Lung (tissue), 12 donors: ENCODE data around the gene THEM5. TPM values are rescaled to one million over a fixed set of nuclear protein-coding genes. Genes with fewer than 3 reads are reported as not detected.

Experiments used
- ATAC-seq: fragments of 200-7000 bp; cut with Tn5 transposase; one replicate; pipeline ENCODE4 v1.9.1; 2020; ENCODE audit warnings: moderate number of reproducible peaks; ENCODE audit not compliant: insufficient read depth, low FRiP score
- DNase-seq, 3 donors: peaks; one replicate each; pipeline ENCODE4 v3.0.0-alpha.2; 2013 to 2017
- H3K27ac ChIP-seq, 2 donors: one replicate each; pipeline ENCODE4 v1.5.1; 2013; ENCODE audit warnings: mild to moderate bottlenecking in 2 of 2, moderate library complexity in 2 of 2, control low read depth in 1 of 2, inconsistent platforms in 1 of 2, low read depth in 1 of 2, low read length in 1 of 2
- H3K27me3 ChIP-seq, 3 donors: one replicate each; pipeline ENCODE4 v1.5.1; 2013; ENCODE audit warnings: low read length in 2 of 3; ENCODE audit not compliant: control insufficient read depth in 3 of 3, insufficient read depth in 3 of 3
- H3K36me3 ChIP-seq, 4 donors: one replicate each; pipeline ENCODE4 v1.5.1; 2013; ENCODE audit warnings: low read length in 4 of 4, mild to moderate bottlenecking in 1 of 4, moderate library complexity in 1 of 4; ENCODE audit not compliant: control insufficient read depth in 4 of 4, insufficient read depth in 4 of 4
- H3K4me1 ChIP-seq, 5 donors: one replicate each; pipeline ENCODE4 v1.5.1; 2013; ENCODE audit warnings: low read length in 5 of 5, mild to moderate bottlenecking in 2 of 5, moderate library complexity in 1 of 5; ENCODE audit not compliant: control insufficient read depth in 5 of 5, insufficient read depth in 5 of 5
- H3K4me3 ChIP-seq: one replicate; pipeline ENCODE4 v1.5.1; 2013; ENCODE audit warnings: mild to moderate bottlenecking, control low read depth, moderate library complexity
- H3K9ac ChIP-seq, 2 donors: one replicate each; pipeline ENCODE4 v1.5.1; 2013; ENCODE audit warnings: low read length in 2 of 2, control low read depth in 1 of 2; ENCODE audit not compliant: insufficient read depth in 1 of 2
- H3K9me3 ChIP-seq, 4 donors: one replicate each; pipeline ENCODE4 v1.5.1; 2013; ENCODE audit warnings: low read length in 3 of 4, mild to moderate bottlenecking in 1 of 4, moderate library complexity in 1 of 4; ENCODE audit not compliant: control insufficient read depth in 4 of 4, insufficient read depth in 3 of 4
- WGBS, 2 donors: extraction: QIAGEN DNeasy Blood & Tissue Kit; methylation state at CpG; one replicate each; pipeline ENCODE4 v1.1.7; 2013; 5-methylcytosine and 5-hydroxymethylcytosine counted together
- polyA plus RNA-seq, 2 donors: library from polyadenylated mRNA; stranded (reverse); fragments of 200-250 nt; gene quantifications; one replicate each; pipeline ENCODE4 v1.2.1, GENCODE V29; 2013
- total RNA-seq, 2 donors: library from RNA; depleted of rRNA in 1 of 2; stranded (reverse); fragments of >200 nt in 1 of 2; gene quantifications; one replicate each; pipeline ENCODE4 v1.2.1, GENCODE V29; 2014 to 2021
- TF ChIP-seq, protein P1 (sequence below): IDR thresholded peaks from 2 replicates; pipeline ENCODE4 v1.5.1; 2012; ENCODE audit warnings: mild to moderate bottlenecking; ENCODE audit errors: control extremely low read depth, extremely low read depth
- donor health status: control.
- donor health status: control.
- donor health status: Bipolar disorder and iron deficiency.
- donor health status: healthy.
- donor health status: DM: yes; HTN: yes; CAD: no.

The THEM5 gene
- total and polyA plus RNA-seq, 4 donors = not detected

GRCh38 chr1:151807131-151807530 lies 46.4 kb downstream of the THEM5 start:
- Histone ChIP-seq H3K27me3 (peaks cover 0 to 4% (median 0%) of the 10 kb centered on the region in 3 donors), H3K4me3 (no peak overlapping the region), H3K9ac (no peak overlapping the region), H3K27ac (no peak overlapping the region), H3K4me1 (no peaks in the 10 kb centered on the region), H3K9me3 (no peaks in the 10 kb centered on the region), H3K36me3 (peaks cover 0 to 3% (median 0%) of the 10 kb centered on the region in 4 donors)
- DNase-seq (no peak), ATAC-seq (no peak)
- 84 to 86% methylated on average over 5 of the region's 5 CpGs for WGBS, 2 donors
- TF ChIP-seq, protein P1, sequence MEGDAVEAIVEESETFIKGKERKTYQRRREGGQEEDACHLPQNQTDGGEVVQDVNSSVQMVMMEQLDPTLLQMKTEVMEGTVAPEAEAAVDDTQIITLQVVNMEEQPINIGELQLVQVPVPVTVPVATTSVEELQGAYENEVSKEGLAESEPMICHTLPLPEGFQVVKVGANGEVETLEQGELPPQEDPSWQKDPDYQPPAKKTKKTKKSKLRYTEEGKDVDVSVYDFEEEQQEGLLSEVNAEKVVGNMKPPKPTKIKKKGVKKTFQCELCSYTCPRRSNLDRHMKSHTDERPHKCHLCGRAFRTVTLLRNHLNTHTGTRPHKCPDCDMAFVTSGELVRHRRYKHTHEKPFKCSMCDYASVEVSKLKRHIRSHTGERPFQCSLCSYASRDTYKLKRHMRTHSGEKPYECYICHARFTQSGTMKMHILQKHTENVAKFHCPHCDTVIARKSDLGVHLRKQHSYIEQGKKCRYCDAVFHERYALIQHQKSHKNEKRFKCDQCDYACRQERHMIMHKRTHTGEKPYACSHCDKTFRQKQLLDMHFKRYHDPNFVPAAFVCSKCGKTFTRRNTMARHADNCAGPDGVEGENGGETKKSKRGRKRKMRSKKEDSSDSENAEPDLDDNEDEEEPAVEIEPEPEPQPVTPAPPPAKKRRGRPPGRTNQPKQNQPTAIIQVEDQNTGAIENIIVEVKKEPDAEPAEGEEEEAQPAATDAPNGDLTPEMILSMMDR = no peak

DNA sequence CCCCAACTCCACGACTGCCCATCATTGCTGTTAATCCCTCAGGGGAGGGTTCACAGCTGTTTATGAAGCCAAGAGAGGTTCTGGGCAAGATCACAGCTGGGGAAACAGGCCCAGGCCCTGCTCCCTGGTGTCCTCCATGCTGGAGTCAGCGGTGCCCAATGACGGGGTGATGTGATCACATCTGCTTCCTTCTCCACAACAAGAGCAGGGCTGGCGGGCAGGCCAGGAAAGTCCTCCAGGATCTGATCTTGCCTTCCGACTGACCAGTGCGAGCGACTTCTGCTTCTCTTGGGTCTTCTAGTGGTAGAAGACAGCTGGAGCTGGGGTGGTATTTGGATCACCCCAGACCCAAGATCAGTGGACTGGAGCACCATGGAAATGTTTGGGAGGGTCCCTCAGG lies 47.3 kb downstream of the THEM5 start:
- TF ChIP-seq, protein P1 = no peak

DNA sequence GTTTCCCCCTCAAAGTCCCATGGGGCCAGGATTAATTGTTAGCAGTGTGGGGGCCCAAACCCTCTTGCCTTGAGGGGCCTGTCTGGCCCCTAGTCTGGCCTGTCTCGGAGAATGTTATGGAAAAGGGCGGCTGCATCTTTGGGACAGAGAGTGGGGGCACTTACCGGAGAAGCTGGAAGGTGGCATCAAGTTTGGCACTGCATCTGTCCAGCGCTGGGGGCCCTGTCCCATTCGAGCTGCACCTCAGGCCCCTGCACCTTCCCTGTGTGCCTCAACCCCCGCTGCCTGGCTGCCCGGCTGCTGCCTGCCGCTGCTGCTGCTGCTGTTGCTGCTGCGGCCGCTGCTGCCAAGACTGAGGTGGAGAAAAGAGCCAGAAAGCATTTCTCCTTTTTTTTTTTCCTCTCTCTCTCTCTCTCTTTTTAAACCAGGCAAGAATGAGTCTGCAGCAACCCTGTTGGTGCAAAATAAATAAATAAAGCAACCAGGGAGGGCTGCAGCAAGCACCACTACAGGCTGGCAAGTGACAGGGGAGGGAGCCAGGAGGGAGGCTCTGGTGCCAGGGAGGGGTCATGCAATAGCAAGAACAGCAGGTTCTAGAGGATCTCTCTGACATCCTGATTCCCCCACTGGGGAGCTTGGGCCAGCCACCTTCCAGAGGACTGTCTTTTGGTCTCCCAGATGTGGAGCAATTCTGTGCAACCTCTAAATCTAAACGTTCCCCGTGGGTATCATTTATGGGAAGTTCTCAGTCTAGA lies 48.3 kb downstream of the THEM5 start, which contains the start of gene LINGO4:
TSS of gene LINGO4 (minus strand) at position 354 of the 755 bp plus-strand sequence. CDS start 2,715 bp downstream, outside the sequence.
- TF ChIP-seq, protein P1 = no peak
- Histone ChIP-seq H3K4me1 (no peaks in the 10 kb centered on the region), H3K27ac (no peak within 1 kb of the TSS), H3K36me3 (peaks cover 0 to 3% (median 0%) of the 10 kb centered on the region in 4 donors), H3K9ac (no peak within 1 kb of the TSS), H3K4me3 (no peak within 1 kb of the TSS), H3K27me3 (peaks cover 0 to 4% (median 2%) of the 10 kb centered on the region in 3 donors), H3K9me3 (no peaks in the 10 kb centered on the region)
- DNase-seq = no peak
- 71 to 75% methylated on average over 12 of the region's 12 CpGs for WGBS, 2 donors
- ATAC-seq = no peak

More for the DNA sequence above, 47.3 kb downstream of the THEM5 start:
- no peak overlapping the region for H3K4me3 ChIP-seq
- no peak for DNase-seq
- H3K27ac ChIP-seq = no peak overlapping the region
- H3K9ac ChIP-seq = no peak overlapping the region
- no peaks in the 10 kb centered on the region for H3K4me1 ChIP-seq
- no peak for ATAC-seq
- H3K9me3 ChIP-seq = no peaks in the 10 kb centered on the region
- H3K36me3 ChIP-seq = peaks cover 0 to 3% (median 0%) of the 10 kb centered on the region in 4 donors
- H3K27me3 ChIP-seq = peaks cover 0 to 4% (median 0%) of the 10 kb centered on the region in 3 donors
- WGBS, 2 donors = 89% methylated on average over 7 of the region's 7 CpGs
